Spleen (tissue), 11 donors: ENCODE data around the gene FERD3L. TPM values are rescaled to one million over a fixed set of nuclear protein-coding genes. Genes with fewer than 3 reads are reported as not detected.

Source experiments
- DNase-seq: peaks from one replicate; pipeline ENCODE4 v3.0.0-alpha.2; 2020
- H3K27ac ChIP-seq, 8 donors: fragments of 200-600 bp; sonication (generic) in 7 of 8; 1 replicate in 4 of 8; 2 replicates in 4 of 8; pipeline versions ENCODE4 v1.5.0 to v1.8.0; 2016 to 2021; ENCODE audit warnings: inconsistent platforms in 4 of 8, mild to moderate bottlenecking in 4 of 8, moderate library complexity in 1 of 8
- H3K27me3 ChIP-seq, 7 donors: fragments of 200-600 bp; sonication (generic) in 6 of 7; replicated peaks in 1 of 7; 1 replicate in 4 of 7; 2 replicates in 3 of 7; pipeline versions ENCODE4 v1.5.0 to v1.8.0; 2016 to 2021; ENCODE audit warnings: inconsistent platforms in 3 of 7, mild to moderate bottlenecking in 1 of 7
- H3K36me3 ChIP-seq, 6 donors: fragments of 200-600 bp; sonication (generic) in 5 of 6; 1 replicate in 4 of 6; 2 replicates in 2 of 6; pipeline versions ENCODE4 v1.5.0 to v1.8.0; 2016 to 2021; ENCODE audit warnings: inconsistent platforms in 2 of 6
- H3K4me1 ChIP-seq, 6 donors: fragments of 200-600 bp; sonication (generic) in 5 of 6; 1 replicate in 3 of 6; 2 replicates in 3 of 6; pipeline versions ENCODE4 v1.5.0 to v1.8.0; 2016 to 2021; ENCODE audit warnings: inconsistent platforms in 3 of 6
- H3K4me3 ChIP-seq, 8 donors: fragments of 200-600 bp; sonication (generic) in 7 of 8; 1 replicate in 4 of 8; 2 replicates in 4 of 8; pipeline versions ENCODE4 v1.5.0 to v1.8.0; 2016 to 2021; ENCODE audit warnings: inconsistent platforms in 4 of 8, mild to moderate bottlenecking in 4 of 8, moderate library complexity in 2 of 8
- H3K9me3 ChIP-seq, 8 donors: fragments of 200-600 bp; sonication (generic) in 7 of 8; 1 replicate in 4 of 8; 2 replicates in 4 of 8; pipeline versions ENCODE4 v1.5.0 to v1.8.0; 2016 to 2021; ENCODE audit warnings: inconsistent platforms in 4 of 8
- CTCF ChIP-seq, 11 experiments: fragments of 200-600 bp in 7 of 11; fragments of 450-650 bp in 4 of 11; sonication (generic) in 4 of 11; IDR thresholded peaks in 8 of 11; conservative IDR thresholded peaks in 3 of 11; 1 replicate in 7 of 11; 2 replicates in 4 of 11; pipeline versions ENCODE4 v1.4.0 to v1.8.0; 2016 to 2021; ENCODE audit warnings: antibody characterized with exemption in 11 of 11, inconsistent platforms in 4 of 11, mild to moderate bottlenecking in 1 of 11
- POLR2A ChIP-seq, 3 donors: fragments of 450-650 bp; IDR thresholded peaks; one replicate each; pipeline ENCODE4 v1.5.1; 2017; ENCODE audit warnings: antibody characterized with exemption in 3 of 3, mild to moderate bottlenecking in 1 of 3
- POLR2AphosphoS5 ChIP-seq, 3 donors: sonication (generic); formaldehyde crosslinking; IDR thresholded peaks; one replicate each; pipeline ENCODE4 v1.5.1; 2017; ENCODE audit warnings: antibody characterized with exemption in 3 of 3
- WGBS, 5 donors: extraction: QIAGEN DNeasy Blood & Tissue Kit in 3 of 5; methylation state at CpG; one replicate each; pipeline versions ENCODE4 v1.1.5 to v1.1.7; 2013 to 2018; 5-methylcytosine and 5-hydroxymethylcytosine counted together
- intact Hi-C: fragments of 100-400 bp; cut with DNase I; formaldehyde crosslinking; loops from one replicate; pipeline ENCODE4 v1.15.0; 2023; ENCODE audit warnings: low total_unique reads
- polyA plus RNA-seq, 3 donors: library from polyadenylated mRNA; stranded (reverse); fragments of 200-250 nt; gene quantifications; one replicate each; pipeline ENCODE4 v1.2.1, GENCODE V29; 2013
- total RNA-seq, 7 donors: library from RNA; depleted of rRNA in 3 of 7; stranded (reverse); fragments of >200 nt in 3 of 7; fragmentation: NEBNext Ultra II Directional in 4 of 7; extraction: Animal tissue kit (Norgen Biotek cat#: 25700) in 4 of 7; gene quantifications; one replicate each; pipeline versions ENCODE4 v1.1.0 to v1.2.1, GENCODE V29; 2016 to 2021
- donor health status: healthy with polysubstance abuse.
- donor health status: DM: no; HTN: no; CAD: no; lungs with moderate emphysema.
- donor health status: DM: no; HTN: no; CAD: no.
- donor health status: Bipolar disorder and iron deficiency.
- donor health status: healthy.
- donor health status: DM: no; HTN: no; CAD: no.
- donor health status: DM: yes; HTN: yes; CAD: no.

Gene FERD3L
- total and polyA plus RNA-seq, 10 donors = not detected

DNA sequence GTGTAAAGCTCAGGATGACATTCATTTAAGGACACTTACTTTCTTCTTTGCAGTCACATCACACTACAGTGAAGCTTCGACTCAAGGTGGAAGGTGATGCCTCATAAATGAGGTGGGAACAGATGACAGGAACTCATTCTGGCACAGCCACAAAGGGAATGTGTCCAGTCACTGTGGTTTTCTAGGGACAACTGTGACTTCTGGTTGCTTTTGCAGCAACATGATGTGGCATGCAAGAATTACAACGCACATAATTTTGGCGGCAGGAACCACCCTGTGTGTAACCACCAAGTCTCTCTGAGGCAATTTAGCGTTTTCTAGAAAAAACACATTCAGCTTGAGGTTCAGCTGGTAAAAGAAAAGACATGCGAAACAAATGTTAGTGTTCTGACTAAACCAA, 32.0 kb upstream of the FERD3L start:
- WGBS, 5 donors = 21 to 38% (median 28%) methylated on average over 5 of the region's 5 CpGs
- no peaks in the 10 kb centered on the region for H3K27me3 ChIP-seq
- H3K4me3 ChIP-seq = no peak overlapping the region
- H3K27ac ChIP-seq = no peak overlapping the region
- TF ChIP-seq POLR2AphosphoS5 (IDR thresholded peaks at IDR 0.05) (no peak), CTCF (IDR thresholded peaks at IDR 0.05 in 8 of 11, conservative IDR thresholded peaks at IDR 0.05 in 3 of 11) (no peak), POLR2A (IDR thresholded peaks at IDR 0.05) (no peak)
- intact Hi-C loops = no loop called here
- no peak for DNase-seq
- H3K9me3 ChIP-seq = peaks cover 0 to 8% (median under 1%) of the 10 kb centered on the region in 8 donors
- H3K36me3 ChIP-seq = no peaks in the 10 kb centered on the region
- H3K4me1 ChIP-seq = no peaks in the 10 kb centered on the region

DNA sequence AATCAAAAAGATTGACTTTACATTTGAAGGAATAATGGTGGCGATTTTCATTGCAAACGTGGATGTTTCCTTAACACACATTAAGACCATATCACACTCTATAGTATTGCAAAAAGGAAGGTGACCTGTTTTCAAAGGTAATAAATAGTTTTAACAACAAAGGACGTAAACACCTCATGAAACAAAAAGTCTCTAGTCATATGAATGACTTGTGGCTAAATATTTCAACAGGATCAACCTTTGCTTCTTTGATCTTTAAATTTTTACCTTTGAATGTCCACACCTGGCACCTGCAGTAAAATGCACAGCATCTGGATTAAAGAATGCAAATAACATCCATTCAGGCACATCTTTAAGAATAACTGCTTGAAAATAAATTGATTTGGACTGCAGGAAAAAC, 30.0 kb upstream of the FERD3L start:
- WGBS, 5 donors = 59 to 78% (median 69%) methylated on average over 3 of the region's 3 CpGs
- Histone ChIP-seq H3K4me1 (no peaks in the 10 kb centered on the region), H3K9me3 (no peaks in the 10 kb centered on the region), H3K4me3 (no peak overlapping the region), H3K36me3 (no peaks in the 10 kb centered on the region), H3K27ac (no peak overlapping the region), H3K27me3 (no peaks in the 10 kb centered on the region)
- intact Hi-C loops = no loop called here
- TF ChIP-seq CTCF (IDR thresholded peaks at IDR 0.05 in 8 of 11, conservative IDR thresholded peaks at IDR 0.05 in 3 of 11) (no peak), POLR2A (IDR thresholded peaks at IDR 0.05) (no peak), POLR2AphosphoS5 (IDR thresholded peaks at IDR 0.05) (no peak)
- DNase-seq = no peak

GRCh38 chr7:19161671-19162070, 16.4 kb upstream of the FERD3L start:
- intact Hi-C loops = no loop called here
- Histone ChIP-seq H3K4me3 (no peak overlapping the region), H3K27ac (no peak overlapping the region), H3K36me3 (no peaks in the 10 kb centered on the region), H3K4me1 (no peaks in the 10 kb centered on the region), H3K9me3 (no peaks in the 10 kb centered on the region), H3K27me3 (no peaks in the 10 kb centered on the region)
- no peak for DNase-seq
- no peak for TF ChIP-seq POLR2A (IDR thresholded peaks at IDR 0.05)
- no peak for TF ChIP-seq CTCF (IDR thresholded peaks at IDR 0.05 in 8 of 11, conservative IDR thresholded peaks at IDR 0.05 in 3 of 11)
- no peak for TF ChIP-seq POLR2AphosphoS5 (IDR thresholded peaks at IDR 0.05)
- WGBS, 5 donors = 78 to 90% (median 81%) methylated on average over 3 of the region's 3 CpGs

GRCh38 chr7:19146699-19147098, 1.5 kb upstream of the FERD3L start:
- Histone ChIP-seq H3K4me1 (peaks cover 0 to 7% (median 0%) of the 10 kb centered on the region in 6 donors), H3K9me3 (peaks cover 0 to 3% (median 0%) of the 10 kb centered on the region in 8 donors), H3K27me3 (peaks cover 5 to 64% (median 47%) of the 10 kb centered on the region in 7 donors), H3K4me3 (no peak overlapping the region), H3K36me3 (no peaks in the 10 kb centered on the region), H3K27ac (no peak overlapping the region)
- no peak for TF ChIP-seq POLR2AphosphoS5 (IDR thresholded peaks at IDR 0.05)
- no peak for TF ChIP-seq CTCF (IDR thresholded peaks at IDR 0.05 in 8 of 11, conservative IDR thresholded peaks at IDR 0.05 in 3 of 11)
- no peak for DNase-seq
- intact Hi-C loops = no loop called here
- WGBS, 5 donors = 7 to 14% (median 9%) methylated on average over 4 of the region's 4 CpGs
